ENCODE measurements around the gene TMEM151A.
"Not testable (repeated sequence)": the region's sequence is repeated elsewhere in the genome, so short reads cannot be mapped to it uniquely, and the experiment has no call there.

Gene TMEM151A

GRCh38 chr11:66320748-66321147 is 29.1 kb downstream of the TMEM151A start:
- not testable (repeated sequence) for DNase-seq (ENCODE audit: low read depth in 1 of 2, low spot score in 1 of 2)

DNA sequence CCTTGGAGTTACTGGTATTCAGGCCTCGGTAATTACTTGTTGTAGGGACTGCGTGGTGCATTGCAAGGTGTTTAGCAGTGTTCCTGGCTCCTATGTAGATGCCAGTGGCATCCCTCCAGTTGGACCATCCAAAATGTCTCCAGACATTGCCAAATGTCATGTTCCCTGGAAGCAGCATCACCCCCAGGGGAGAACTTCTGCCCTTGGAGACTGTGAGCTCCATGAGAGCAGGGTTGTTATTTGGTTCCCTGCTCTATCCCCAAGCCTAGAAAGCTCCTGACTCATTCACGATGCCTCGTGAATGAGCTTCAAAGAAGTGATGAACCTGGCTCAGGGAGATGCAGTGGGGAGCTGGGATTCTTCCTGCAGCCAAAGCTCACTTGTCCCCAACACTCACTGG is 29.9 kb downstream of the TMEM151A start:
- DNase-seq (ENCODE audit: low read depth in 1 of 2, low spot score in 1 of 2), result no peak

- DNase-seq (ENCODE audit: low read depth in 1 of 2, low spot score in 1 of 2), result no peak
Observed at GRCh38 chr11:66322732-66323427, 31.2 kb downstream of the TMEM151A start.

DNA sequence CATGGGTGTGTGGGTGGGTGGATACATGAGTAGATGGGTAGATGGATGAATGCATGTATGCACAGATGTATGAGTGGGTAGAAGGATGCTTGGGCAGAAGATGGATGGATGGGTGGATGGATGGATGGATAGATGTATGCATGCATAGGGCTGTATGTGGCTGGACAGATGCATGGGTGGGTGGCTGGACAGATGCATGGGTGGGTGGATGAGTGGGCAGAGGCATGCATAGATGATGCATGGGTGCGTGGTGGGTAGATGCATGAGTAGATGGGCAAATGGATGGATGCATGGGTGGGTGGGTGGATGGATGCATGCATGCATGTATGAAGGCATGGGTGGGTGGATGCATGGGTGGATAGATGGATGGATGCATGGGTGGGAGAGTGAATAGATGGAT is 32.0 kb downstream of the TMEM151A start:
- no peak for DNase-seq (ENCODE audit: low read depth in 1 of 2, low spot score in 1 of 2)

DNA sequence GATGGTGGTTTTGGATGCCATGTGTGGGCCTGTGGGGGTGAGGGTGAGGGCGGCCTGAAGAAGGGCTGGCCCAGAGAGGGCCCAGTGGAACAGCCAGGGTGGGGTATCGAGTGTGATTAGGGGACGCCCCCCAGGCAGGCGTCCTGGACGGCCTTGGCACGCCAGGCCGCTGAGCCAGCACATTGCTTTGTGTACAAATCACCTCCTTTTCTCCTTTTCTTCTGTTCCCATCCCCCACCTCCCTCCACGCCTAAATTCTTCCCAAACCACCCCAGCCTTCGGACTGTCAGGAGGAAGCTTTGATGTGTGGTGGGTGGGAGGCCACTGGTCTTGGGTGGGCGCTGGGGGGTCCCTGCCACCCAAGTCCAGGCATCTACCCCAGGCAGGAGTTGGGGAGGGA is 33.0 kb downstream of the TMEM151A start:
- no peak for DNase-seq (ENCODE audit: low read depth in 1 of 2, low spot score in 1 of 2)

GRCh38 chr11:66325263-66325671 is 33.6 kb downstream of the TMEM151A start:
- DNase-seq (ENCODE audit: low read depth in 1 of 2, low spot score in 1 of 2), result no peak

GRCh38 chr11:66326261-66327111 is 34.8 kb downstream of the TMEM151A start:
- no peak for DNase-seq (ENCODE audit: low read depth in 1 of 2, low spot score in 1 of 2)

- no peak for DNase-seq (ENCODE audit: low read depth in 1 of 2, low spot score in 1 of 2)
Observed at GRCh38 chr11:66327171-66328030, 35.7 kb downstream of the TMEM151A start.

DNA sequence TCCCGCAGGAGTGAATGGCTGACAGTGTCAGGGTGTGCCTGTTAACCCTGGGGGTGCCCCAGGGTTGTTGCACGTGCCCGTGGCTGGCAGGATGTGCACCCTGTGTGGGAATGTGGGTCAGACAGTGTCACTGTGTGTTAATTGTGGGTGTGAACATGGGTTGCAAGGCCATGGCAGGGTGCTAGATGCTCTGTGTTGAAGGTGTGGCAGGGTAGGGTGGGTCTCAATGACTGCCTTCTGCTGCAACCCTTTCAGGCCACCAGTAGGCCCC is 36.3 kb downstream of the TMEM151A start:
- no peak for DNase-seq (ENCODE audit: low read depth in 1 of 2, low spot score in 1 of 2)

- DNase-seq (ENCODE audit: low read depth in 1 of 2, low spot score in 1 of 2), result peak; percentile 65 to 74
Observed at GRCh38 chr11:66328302-66329144, 36.8 kb downstream of the TMEM151A start.

- no peak for DNase-seq (ENCODE audit: low read depth in 1 of 2, low spot score in 1 of 2)
Observed at GRCh38 chr11:66329165-66329673, 37.5 kb downstream of the TMEM151A start.

GRCh38 chr11:66330931-66331330 is 39.2 kb downstream of the TMEM151A start:
- DNase-seq (ENCODE audit: low read depth in 1 of 2, low spot score in 1 of 2), result no peak

DNA sequence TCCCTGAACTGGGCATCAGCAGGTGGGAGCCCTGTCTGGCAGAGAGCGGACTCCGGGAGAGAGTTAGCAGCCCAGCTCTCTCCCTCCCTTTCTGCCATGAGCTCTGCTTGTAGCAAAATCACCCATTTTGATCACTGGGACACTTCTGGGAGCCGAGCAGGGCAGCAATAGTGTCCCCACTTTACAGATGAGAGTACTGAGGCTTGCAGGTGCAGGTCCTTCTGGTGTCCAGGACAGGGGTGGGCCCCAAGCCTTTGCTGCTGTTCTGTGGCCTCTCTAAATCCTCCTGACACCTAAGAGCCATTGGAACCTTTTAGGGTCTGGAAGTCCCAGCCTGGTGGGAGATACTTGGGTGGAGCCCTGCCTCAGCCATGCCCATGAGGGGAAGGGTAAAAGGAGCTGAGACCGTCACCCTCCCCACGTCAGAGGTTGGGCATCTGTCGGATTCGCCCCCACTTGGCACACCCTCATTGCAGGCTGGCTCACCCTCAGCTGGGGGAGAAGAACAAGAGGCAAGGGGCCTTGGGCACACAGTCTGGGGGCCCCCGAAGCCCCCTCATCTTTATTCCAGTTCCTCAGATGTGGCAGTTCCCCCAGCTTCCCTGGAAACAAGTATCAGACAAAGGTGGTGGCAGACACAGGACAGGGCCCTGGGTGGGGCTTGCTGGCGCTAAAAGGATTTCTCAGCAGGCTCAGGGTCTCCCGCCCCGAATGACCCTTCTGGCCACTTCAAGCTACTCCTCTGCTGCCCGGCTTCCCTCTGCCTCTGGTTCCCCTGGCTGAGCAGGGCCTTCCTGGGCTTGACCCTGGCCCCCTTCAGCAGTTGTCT is 40.1 kb downstream of the TMEM151A start:
- DNase-seq (ENCODE audit: low read depth in 1 of 2, low spot score in 1 of 2), result no peak

DNA sequence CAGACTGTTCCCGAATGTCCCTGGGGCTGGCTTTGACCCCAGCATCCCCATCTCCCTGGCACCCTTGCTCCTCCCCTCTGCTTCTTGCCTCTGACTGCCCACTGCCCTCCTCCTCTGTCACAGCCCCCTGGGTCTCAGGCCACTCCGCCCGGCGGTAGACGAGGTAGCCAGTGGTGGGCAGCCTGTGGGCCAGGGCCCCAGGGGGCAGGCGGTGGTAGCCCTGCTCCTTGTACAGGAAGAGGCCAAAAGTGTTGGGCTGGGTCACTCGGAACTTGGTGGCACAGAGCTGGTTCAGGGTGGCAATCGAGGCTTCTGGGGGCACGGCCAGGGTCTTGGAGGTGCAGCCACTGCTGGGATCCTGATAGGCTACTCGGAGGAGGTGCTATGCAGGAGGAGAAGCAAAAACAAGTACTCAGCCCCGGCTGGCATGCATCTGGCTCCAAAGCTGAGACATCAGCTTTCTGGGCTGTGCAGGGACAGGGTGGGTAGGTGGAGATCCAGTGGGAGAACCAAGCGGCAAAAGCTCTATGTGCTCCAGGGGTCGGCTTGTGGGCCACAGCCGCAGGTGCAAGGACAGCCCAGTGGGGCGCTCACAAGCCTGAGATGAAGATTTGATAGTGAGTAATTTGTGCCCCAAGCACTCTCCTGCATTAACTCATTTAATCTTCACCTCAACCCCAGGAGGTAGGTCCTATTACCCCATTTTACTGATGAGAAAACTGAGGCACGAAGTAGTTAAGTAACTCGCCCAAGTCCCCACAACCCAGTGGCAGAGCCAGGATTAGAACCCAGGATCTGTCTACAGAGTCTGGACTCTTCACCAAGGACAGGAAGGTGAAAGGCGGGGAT is 40.9 kb downstream of the TMEM151A start:
- no peak for DNase-seq (ENCODE audit: low read depth in 1 of 2, low spot score in 1 of 2)

DNA sequence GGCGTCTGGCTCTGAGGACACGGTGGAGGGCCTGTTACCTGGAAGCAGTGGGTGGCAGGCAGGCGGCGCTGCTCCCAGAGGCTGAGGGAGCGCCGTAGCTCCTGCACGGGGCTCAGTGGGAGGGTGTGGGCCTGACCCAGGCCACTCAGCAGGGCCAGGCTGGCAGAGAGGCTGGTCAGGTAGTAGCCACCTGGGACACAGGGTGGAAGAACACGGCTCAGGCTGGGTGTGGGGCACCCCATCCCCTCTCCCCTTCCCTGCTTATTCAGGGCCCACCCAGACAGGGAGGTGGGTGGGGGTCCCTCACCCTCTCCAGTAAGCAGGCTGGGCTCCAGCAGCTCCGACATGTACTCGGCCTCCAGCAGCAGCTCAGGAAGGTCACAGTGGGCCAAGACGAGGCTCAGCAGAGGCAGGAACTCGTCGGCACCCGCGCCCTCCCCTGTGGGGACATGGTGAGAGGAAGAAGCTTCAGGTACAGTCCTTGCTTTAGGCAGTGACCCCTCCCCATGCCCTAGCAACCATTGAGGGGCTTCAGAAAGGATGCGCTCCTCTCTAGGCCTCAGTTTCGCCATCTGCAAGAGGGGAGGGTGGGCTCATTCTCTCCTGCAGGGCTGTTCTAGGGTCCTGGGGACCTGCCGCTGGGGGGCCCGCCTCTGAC is 41.7 kb downstream of the TMEM151A start:
- no peak for DNase-seq (ENCODE audit: low read depth in 1 of 2, low spot score in 1 of 2)

DNA sequence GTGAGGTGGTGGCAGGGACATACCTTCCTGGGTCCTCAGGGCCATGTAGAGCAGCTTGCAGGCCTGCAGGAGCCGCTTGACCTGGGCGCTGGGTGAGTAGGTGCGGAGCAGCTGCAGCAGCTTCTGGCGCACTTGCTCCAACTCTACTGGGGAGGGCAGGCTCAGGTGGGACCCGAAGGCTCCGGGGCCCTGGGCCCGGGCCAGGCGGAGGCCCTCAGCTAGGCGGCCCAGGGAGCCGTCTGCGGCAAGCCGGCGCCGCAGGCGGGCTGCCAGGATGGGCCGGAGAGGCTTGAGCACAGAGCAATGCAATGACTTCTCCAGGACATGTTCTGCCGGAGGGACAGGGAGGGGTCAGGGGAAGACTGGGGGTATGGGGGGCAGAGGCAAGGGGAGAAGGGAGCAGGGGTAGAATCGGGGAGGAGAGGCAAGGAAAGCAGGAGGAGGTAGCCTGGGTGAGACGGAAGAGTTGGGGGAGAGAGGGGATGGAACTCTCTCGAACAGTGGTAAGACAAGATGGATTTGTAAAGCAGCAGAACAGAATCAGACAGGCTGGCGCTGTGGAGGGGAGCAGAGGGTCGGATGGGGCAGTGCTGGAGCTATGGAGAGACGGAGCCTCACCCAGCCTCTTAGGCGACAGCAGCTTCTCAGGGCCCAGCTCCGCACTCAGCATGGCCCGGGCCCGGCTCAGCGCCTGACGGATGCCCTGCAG is 42.4 kb downstream of the TMEM151A start:
- DNase-seq (ENCODE audit: low read depth in 1 of 2, low spot score in 1 of 2), result no peak

- no peak for DNase-seq (ENCODE audit: low read depth in 1 of 2, low spot score in 1 of 2)
Observed at GRCh38 chr11:66334605-66335442, 43.1 kb downstream of the TMEM151A start.
